Measurements from ENCODE around the gene STIP1. TPM values are rescaled to one million over a fixed set of nuclear protein-coding genes. Genes with fewer than 3 reads are reported as not detected.

STIP1 gene
- polyA plus RNA-seq, 1 experiment: 139 TPM

DNA sequence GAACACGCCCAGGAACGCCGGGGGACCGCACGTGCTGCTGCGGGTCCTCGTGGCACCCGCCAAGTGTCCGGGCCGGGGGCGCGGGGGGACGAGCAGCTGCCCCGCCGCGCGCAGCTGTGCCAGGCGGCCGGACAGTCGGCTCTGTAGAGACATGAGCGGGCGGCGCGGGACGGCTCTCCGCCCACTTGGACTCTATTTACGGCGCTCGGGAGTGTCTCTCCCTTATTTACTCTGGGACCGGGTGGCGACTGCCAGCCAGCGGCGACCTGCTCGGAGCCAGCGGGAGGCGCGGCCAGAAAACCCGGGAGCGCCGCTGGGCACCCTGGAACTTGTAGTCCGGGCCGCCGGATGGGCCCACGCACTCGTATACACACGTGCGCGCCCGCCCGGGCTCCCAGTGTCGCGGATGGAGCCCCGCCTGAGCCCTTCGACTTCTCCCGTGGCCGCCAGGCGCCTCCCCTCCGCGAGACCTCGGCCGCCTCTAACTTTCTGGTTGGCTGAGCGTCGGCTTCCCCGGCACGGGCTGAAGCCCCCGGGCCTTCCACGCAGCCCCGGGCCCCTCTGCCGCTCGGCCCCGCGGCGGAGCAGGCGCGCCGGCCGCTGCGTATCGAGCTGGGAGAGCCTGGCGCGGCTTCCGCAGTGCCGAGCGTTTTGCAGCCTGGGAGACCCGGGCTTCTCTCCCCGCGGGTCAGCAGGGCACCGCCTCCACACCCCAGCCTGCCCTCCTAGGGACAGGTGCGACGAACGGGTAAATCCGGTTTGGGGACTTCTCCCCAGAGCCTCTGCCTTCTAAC is 19.9 kb upstream of the STIP1 start, which contains the start of gene MACROD1:
Gene MACROD1 (minus strand): TSS at position 272 of the 794 bp plus-strand sequence. CDS start 119 bp downstream, at position 153.
- H3K4me3 ChIP-seq (ENCODE audit: low read depth, low read length): peak within 1 kb of the TSS; percentile 49
- ChIA-PET CTCF (interaction anchor here (0.6 to 5.9 kb wide), 4 partner anchors 14 to 153 kb away, joined by 3 to 39 read pairs (median 4); no protein-coding TSS in a partner anchor), POLR2A (no interaction called here)
- no peak for TF ChIP-seq CTCF (IDR thresholded peaks at IDR 0.05; ENCODE audit: insufficient read depth, low read depth, low read length)
- no peaks in the 10 kb centered on the region for H3K36me3 ChIP-seq (ENCODE audit: control insufficient read depth, insufficient read depth, low read length)
- DNase-seq (ENCODE audit: low read depth): peak; percentile 18
- H3K27me3 ChIP-seq (ENCODE audit: control insufficient read depth, insufficient read depth, low read length): no peaks in the 10 kb centered on the region

GRCh38 chr11:64170419-64170818 is 15.6 kb upstream of the STIP1 start:
- POLR2A ChIA-PET: no interaction called here
- DNase-seq (ENCODE audit: low read depth): no peak
- CTCF ChIA-PET: interaction anchor here (0.6 to 1.2 kb wide), 2 partner anchors 14 to 24 kb away, joined by 3 read pairs; no protein-coding TSS in a partner anchor

GRCh38 chr11:64173616-64174355 is 12.2 kb upstream of the STIP1 start:
- POLR2A ChIA-PET: no interaction called here
- CTCF ChIA-PET: no interaction called here
- DNase-seq (ENCODE audit: low read depth): no peak
- TF ChIP-seq CTCF (IDR thresholded peaks at IDR 0.05; ENCODE audit: insufficient read depth, low read depth, low read length): no peak
- H3K4me3 ChIP-seq (ENCODE audit: low read depth, low read length): no peak overlapping the region
- no peaks in the 10 kb centered on the region for H3K36me3 ChIP-seq (ENCODE audit: control insufficient read depth, insufficient read depth, low read length)
- H3K27me3 ChIP-seq (ENCODE audit: control insufficient read depth, insufficient read depth, low read length): no peaks in the 10 kb centered on the region

More at GRCh38 chr11:64170419-64170818, 15.6 kb upstream of the STIP1 start:
- Histone ChIP-seq H3K27me3 (ENCODE audit: control insufficient read depth, insufficient read depth, low read length) (no peaks in the 10 kb centered on the region), H3K4me3 (ENCODE audit: low read depth, low read length) (no peak overlapping the region), H3K36me3 (ENCODE audit: control insufficient read depth, insufficient read depth, low read length) (no peaks in the 10 kb centered on the region)
- no peak for TF ChIP-seq CTCF (IDR thresholded peaks at IDR 0.05; ENCODE audit: insufficient read depth, low read depth, low read length)

DNA sequence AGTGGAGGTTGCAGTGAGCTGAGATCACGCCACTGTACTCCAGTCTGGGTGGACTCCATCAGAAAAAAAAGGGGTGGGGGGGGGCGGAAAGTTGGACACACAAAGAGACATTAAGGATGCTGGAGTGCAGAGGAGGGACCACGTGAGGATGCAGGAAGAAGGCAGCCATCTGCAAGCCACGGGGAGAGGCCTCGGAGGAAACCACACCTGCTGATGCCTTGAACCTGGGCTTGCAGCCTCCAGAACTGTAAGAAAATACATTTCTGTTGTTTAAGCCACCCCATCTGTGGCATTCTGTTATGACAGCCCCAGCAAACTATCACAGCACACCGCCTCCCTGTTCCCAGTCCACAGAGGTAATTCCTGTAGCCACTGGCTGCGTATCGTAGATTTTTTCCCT is 9.2 kb upstream of the STIP1 start:
- no peak for DNase-seq (ENCODE audit: low read depth)
- TF ChIP-seq CTCF (IDR thresholded peaks at IDR 0.05; ENCODE audit: insufficient read depth, low read depth, low read length): no peak
- ChIA-PET POLR2A (no interaction called here), CTCF (no interaction called here)
- Histone ChIP-seq H3K4me3 (ENCODE audit: low read depth, low read length) (no peak overlapping the region), H3K36me3 (ENCODE audit: control insufficient read depth, insufficient read depth, low read length) (no peaks in the 10 kb centered on the region), H3K27me3 (ENCODE audit: control insufficient read depth, insufficient read depth, low read length) (no peaks in the 10 kb centered on the region)

- CTCF ChIA-PET: no interaction called here
- POLR2A ChIA-PET: no interaction called here
- TF ChIP-seq CTCF (IDR thresholded peaks at IDR 0.05; ENCODE audit: insufficient read depth, low read depth, low read length): no peak
- no peaks in the 10 kb centered on the region for H3K27me3 ChIP-seq (ENCODE audit: control insufficient read depth, insufficient read depth, low read length)
- no peak overlapping the region for H3K4me3 ChIP-seq (ENCODE audit: low read depth, low read length)
- no peak for DNase-seq (ENCODE audit: low read depth)
- no peaks in the 10 kb centered on the region for H3K36me3 ChIP-seq (ENCODE audit: control insufficient read depth, insufficient read depth, low read length)
Observed at GRCh38 chr11:64178203-64178602, 7.8 kb upstream of the STIP1 start.
